SK-N-SH treated with all-trans-retinoic acid at 6 μM for 48 hours (cell line): Measurements from ENCODE around the gene CCDC39.
"Not testable (repeated sequence)": the region's sequence is repeated elsewhere in the genome, so short reads cannot be mapped to it uniquely, and the experiment has no call there.

ENCODE experiments used
- ATAC-seq: fragments of 200-7000 bp; cut with Tn5 transposase; 3 replicates; pipeline ENCODE4 v1.9.1; 2020; ENCODE audit warnings: mild to moderate bottlenecking, moderate library complexity
- ARNTL ChIP-seq: fragments of 450-650 bp; formaldehyde crosslinking; IDR thresholded peaks from 2 replicates; pipeline ENCODE4 v1.5.0; 2020; ENCODE audit warnings: low read depth, mild to moderate bottlenecking, moderate library complexity, borderline replicate concordance
- BACH2 ChIP-seq: fragments of 250-450 bp; sonication (Bioruptor Pico); IDR thresholded peaks from 2 replicates; pipeline ENCODE4 v1.9.0; 2021; ENCODE audit warnings: mild to moderate bottlenecking, borderline replicate concordance
- CREB5 ChIP-seq: fragments of 250-450 bp; sonication (Bioruptor Pico); IDR thresholded peaks from 2 replicates; pipeline ENCODE4 v1.5.1; 2020; ENCODE audit warnings: low read depth, mild to moderate bottlenecking, moderate library complexity
- CSRNP3 ChIP-seq: fragments of 250-450 bp; sonication (Bioruptor Pico); IDR thresholded peaks from 2 replicates; pipeline ENCODE4 v1.5.1; 2021; ENCODE audit warnings: mild to moderate bottlenecking, moderate library complexity
- ESRRG ChIP-seq: fragments of 250-450 bp; sonication (Bioruptor Pico); IDR thresholded peaks from 2 replicates; pipeline ENCODE4 v1.6.1; 2021; ENCODE audit warnings: mild to moderate bottlenecking
- GLIS3 ChIP-seq: fragments of 250-450 bp; sonication (Bioruptor Pico); IDR thresholded peaks from 2 replicates; pipeline ENCODE4 v1.5.0; 2020; ENCODE audit warnings: mild to moderate bottlenecking, moderate library complexity
- ISL1 ChIP-seq: fragments of 250-450 bp; sonication (Bioruptor Pico); IDR thresholded peaks from 2 replicates; pipeline ENCODE4 v2.1.2; 2022; ENCODE audit warnings: mild to moderate bottlenecking, moderate library complexity
- PATZ1 ChIP-seq: fragments of 250-450 bp; sonication (Bioruptor Pico); IDR thresholded peaks from 2 replicates; pipeline ENCODE4 v1.8.0; 2020; ENCODE audit warnings: mild to moderate bottlenecking, moderate library complexity, borderline replicate concordance
- POU6F1 ChIP-seq: fragments of 250-450 bp; sonication (Bioruptor Pico); IDR thresholded peaks from 2 replicates; pipeline ENCODE4 v1.8.0; 2021; ENCODE audit warnings: low read depth, mild to moderate bottlenecking, moderate library complexity, borderline replicate concordance
- PPARA ChIP-seq: fragments of 250-450 bp; sonication (Bioruptor Pico); IDR thresholded peaks from 2 replicates; pipeline ENCODE4 v1.5.0; 2020; ENCODE audit warnings: mild to moderate bottlenecking, borderline replicate concordance
- RARB ChIP-seq: fragments of 250-450 bp; sonication (Bioruptor Pico); IDR thresholded peaks from 2 replicates; pipeline ENCODE4 v1.8.0; 2021; ENCODE audit warnings: mild to moderate bottlenecking, moderate library complexity
- SNAI2 ChIP-seq: fragments of 250-450 bp; sonication (Bioruptor Pico); IDR thresholded peaks from 2 replicates; pipeline ENCODE4 v1.5.0; 2020; ENCODE audit warnings: mild to moderate bottlenecking, moderate library complexity
- TCF4 ChIP-seq: fragments of 250-450 bp; sonication (Bioruptor Pico); IDR thresholded peaks from 2 replicates; pipeline ENCODE4 v1.8.0; 2021; ENCODE audit warnings: mild to moderate bottlenecking, moderate library complexity, borderline replicate concordance
- TOX ChIP-seq: fragments of 250-450 bp; sonication (Bioruptor Pico); IDR thresholded peaks from 2 replicates; pipeline ENCODE4 v1.8.0; 2021; ENCODE audit warnings: mild to moderate bottlenecking, moderate library complexity, borderline replicate concordance
- TSHZ2 ChIP-seq: fragments of 250-450 bp; sonication (Bioruptor Pico); IDR thresholded peaks from 2 replicates; pipeline ENCODE4 v1.5.0; 2020; ENCODE audit warnings: mild to moderate bottlenecking, moderate library complexity
- ZC3H10 ChIP-seq: fragments of 250-450 bp; sonication (Bioruptor Pico); IDR thresholded peaks from 2 replicates; pipeline ENCODE4 v1.5.1; 2021; ENCODE audit warnings: mild to moderate bottlenecking, moderate library complexity
- ZFP30 ChIP-seq: fragments of 450-650 bp; formaldehyde crosslinking; IDR thresholded peaks from 2 replicates; pipeline ENCODE4 v1.5.0; 2022; ENCODE audit warnings: mild to moderate bottlenecking, moderate library complexity
- ZNF70 ChIP-seq: fragments of 450-650 bp; formaldehyde crosslinking; IDR thresholded peaks from 2 replicates; pipeline ENCODE4 v1.5.0; 2020; ENCODE audit warnings: mild to moderate bottlenecking, moderate library complexity
- ZNF8 ChIP-seq: fragments of 450-650 bp; formaldehyde crosslinking; IDR thresholded peaks from 2 replicates; pipeline ENCODE4 v1.5.0; 2020; ENCODE audit warnings: mild to moderate bottlenecking, moderate library complexity

CCDC39 gene

GRCh38 chr3:180595559-180595935 lies 83.7 kb downstream of the CCDC39 start:
- no peak for ATAC-seq
- no peak for TF ChIP-seq TSHZ2 (CRISPR knock-in tag)
- no peak for TF ChIP-seq SNAI2 (CRISPR knock-in tag)
- TF ChIP-seq CSRNP3 (CRISPR knock-in tag) = no peak
- no peak for TF ChIP-seq ISL1 (CRISPR knock-in tag)

GRCh38 chr3:180594631-180595558 lies 84.4 kb downstream of the CCDC39 start:
- peak; percentile 95 for ATAC-seq

GRCh38 chr3:180593631-180594030 lies 85.7 kb downstream of the CCDC39 start:
- ATAC-seq = not testable (repeated sequence)

More at GRCh38 chr3:180594631-180595558, 84.4 kb downstream of the CCDC39 start:
- no peak for TF ChIP-seq BACH2
- no peak for TF ChIP-seq ZNF70 (CRISPR knock-in tag)
- TF ChIP-seq GLIS3 (CRISPR knock-in tag) = no peak

- ATAC-seq = no peak
- TF ChIP-seq ARNTL (CRISPR knock-in tag) (no peak), RARB (no peak), SNAI2 (CRISPR knock-in tag) (no peak), GLIS3 (CRISPR knock-in tag) (no peak), CSRNP3 (CRISPR knock-in tag) (no peak), PATZ1 (CRISPR knock-in tag) (no peak)
- TF ChIP-seq, all 23 proteins: peak for 0
Observed at GRCh38 chr3:180590396-180590795, 88.9 kb downstream of the CCDC39 start.

GRCh38 chr3:180580934-180581333 lies 98.4 kb downstream of the CCDC39 start:
- no peak for ATAC-seq
- TF ChIP-seq POU6F1 (CRISPR knock-in tag) = no peak
- no peak for TF ChIP-seq TOX (CRISPR knock-in tag)
- no peak for TF ChIP-seq ZC3H10
- TF ChIP-seq ISL1 (CRISPR knock-in tag) = no peak
- no peak for TF ChIP-seq ZNF8 (CRISPR knock-in tag)
- TF ChIP-seq CSRNP3 (CRISPR knock-in tag) = no peak
- no peak for TF ChIP-seq ZFP30 (CRISPR knock-in tag)
- TF ChIP-seq TCF4 (CRISPR knock-in tag) = no peak
- TF ChIP-seq ESRRG (CRISPR knock-in tag) = no peak
- no peak for TF ChIP-seq PPARA (CRISPR knock-in tag)
- no peak for TF ChIP-seq PATZ1 (CRISPR knock-in tag)
- TF ChIP-seq CREB5 = no peak
